Suprapubic skin (tissue), 4 donors: ENCODE measurements around the gene ATAD3B. TPM values are rescaled to one million over a fixed set of nuclear protein-coding genes. Genes with fewer than 3 reads are reported as not detected.
"Not testable (repeated sequence)": the region's sequence is repeated elsewhere in the genome, so short reads cannot be mapped to it uniquely, and the experiment has no call there.

Source experiments
- DNase-seq, 2 donors: peaks; one replicate each; pipeline ENCODE4 v3.0.0-alpha.2; 2019; ENCODE audit warnings: low spot score in 2 of 2
- H3K27ac ChIP-seq: fragments of 200-600 bp; sonication (generic); one replicate; pipeline ENCODE4 v1.5.1; 2019
- H3K27me3 ChIP-seq: fragments of 200-600 bp; sonication (generic); one replicate; pipeline ENCODE4 v1.5.1; 2019
- H3K36me3 ChIP-seq: fragments of 200-600 bp; sonication (generic); one replicate; pipeline ENCODE4 v1.5.1; 2019
- H3K4me1 ChIP-seq: fragments of 200-600 bp; sonication (generic); one replicate; pipeline ENCODE4 v1.5.1; 2019
- H3K4me3 ChIP-seq: fragments of 200-600 bp; sonication (generic); one replicate; pipeline ENCODE4 v1.5.1; 2019; ENCODE audit warnings: mild to moderate bottlenecking
- H3K9me3 ChIP-seq: fragments of 200-600 bp; sonication (generic); one replicate; pipeline ENCODE4 v1.5.1; 2019
- EP300 ChIP-seq: sonication (generic); formaldehyde crosslinking; IDR thresholded peaks from one replicate; pipeline ENCODE4 v1.6.1; 2017; ENCODE audit warnings: antibody characterized with exemption
- POLR2A ChIP-seq, 2 donors: fragments of 450-650 bp; IDR thresholded peaks; one replicate each; pipeline ENCODE4 v1.6.1; 2017; ENCODE audit warnings: antibody characterized with exemption in 2 of 2, mild to moderate bottlenecking in 2 of 2, moderate library complexity in 2 of 2
- POLR2AphosphoS5 ChIP-seq, 3 donors: sonication (generic); formaldehyde crosslinking; IDR thresholded peaks; one replicate each; pipeline ENCODE4 v1.6.1; 2017; ENCODE audit warnings: antibody characterized with exemption in 3 of 3
- WGBS: methylation state at CpG from one replicate; pipeline ENCODE4 v1.1.5; 2018; 5-methylcytosine and 5-hydroxymethylcytosine counted together
- total RNA-seq, 4 donors: library from RNA; depleted of rRNA; stranded (reverse); fragments of >200 nt; gene quantifications; one replicate each; pipeline ENCODE4 v1.1.0, GENCODE V29; 2016
- TF ChIP-seq, protein P1 (sequence below), 2 donors: fragments of 200-600 bp in 1 of 2; fragments of 450-650 bp in 1 of 2; sonication (generic) in 1 of 2; IDR thresholded peaks; one replicate each; pipeline ENCODE4 v1.5.1; 2016 to 2019; ENCODE audit warnings: antibody characterized with exemption in 2 of 2, mild to moderate bottlenecking in 1 of 2, moderate library complexity in 1 of 2

Gene ATAD3B
- total RNA-seq, 4 donors from 2014 or later: 18.5 to 71.9 (median 23.7) TPM

DNA sequence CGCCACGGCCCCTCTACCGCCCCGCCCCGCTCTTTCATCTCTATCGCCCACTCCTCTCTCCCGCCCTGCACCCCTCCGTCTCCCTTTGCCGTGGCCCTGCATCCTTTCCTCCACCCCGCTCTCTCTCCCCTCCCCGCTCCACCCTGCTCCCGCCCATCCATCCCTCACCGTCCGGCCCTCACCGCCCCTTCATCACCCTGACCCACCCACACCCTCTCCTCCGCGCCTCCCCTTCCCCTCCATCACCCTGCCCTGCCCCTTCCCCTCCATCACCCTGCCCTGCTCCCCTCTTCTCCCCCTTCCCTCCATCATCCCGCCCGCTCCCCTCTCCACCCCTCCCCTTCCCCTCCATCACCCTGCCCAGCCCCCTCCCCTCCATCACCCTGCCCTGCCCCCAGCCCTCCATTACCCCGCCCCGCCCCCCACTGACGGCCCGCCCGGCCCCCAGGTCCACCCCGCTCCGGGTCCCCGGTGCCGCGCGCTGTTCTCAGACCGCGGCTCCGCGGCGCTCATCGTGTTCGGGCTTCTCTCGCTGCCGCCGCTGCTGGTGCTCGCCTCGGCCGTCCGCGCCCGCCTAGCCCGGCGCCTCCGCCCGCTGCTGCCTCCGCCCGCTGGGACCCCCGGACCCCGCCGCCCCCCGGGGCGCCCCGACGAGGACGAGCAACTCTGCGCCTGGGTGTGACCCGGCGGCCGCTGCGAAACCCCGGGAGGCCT lies 44.3 kb upstream of the ATAD3B start:
- H3K27ac ChIP-seq: no peak overlapping the region
- peaks cover 14% of the 10 kb centered on the region for H3K27me3 ChIP-seq
- H3K36me3 ChIP-seq: no peaks in the 10 kb centered on the region
- no peaks in the 10 kb centered on the region for H3K9me3 ChIP-seq
- DNase-seq: no peak
- H3K4me3 ChIP-seq: peak overlapping the region; percentile 59
- no peak for TF ChIP-seq POLR2AphosphoS5 (IDR thresholded peaks at IDR 0.05)
- no peak for TF ChIP-seq POLR2A (IDR thresholded peaks at IDR 0.05)
- no peak for TF ChIP-seq EP300
- TF ChIP-seq, protein P1, sequence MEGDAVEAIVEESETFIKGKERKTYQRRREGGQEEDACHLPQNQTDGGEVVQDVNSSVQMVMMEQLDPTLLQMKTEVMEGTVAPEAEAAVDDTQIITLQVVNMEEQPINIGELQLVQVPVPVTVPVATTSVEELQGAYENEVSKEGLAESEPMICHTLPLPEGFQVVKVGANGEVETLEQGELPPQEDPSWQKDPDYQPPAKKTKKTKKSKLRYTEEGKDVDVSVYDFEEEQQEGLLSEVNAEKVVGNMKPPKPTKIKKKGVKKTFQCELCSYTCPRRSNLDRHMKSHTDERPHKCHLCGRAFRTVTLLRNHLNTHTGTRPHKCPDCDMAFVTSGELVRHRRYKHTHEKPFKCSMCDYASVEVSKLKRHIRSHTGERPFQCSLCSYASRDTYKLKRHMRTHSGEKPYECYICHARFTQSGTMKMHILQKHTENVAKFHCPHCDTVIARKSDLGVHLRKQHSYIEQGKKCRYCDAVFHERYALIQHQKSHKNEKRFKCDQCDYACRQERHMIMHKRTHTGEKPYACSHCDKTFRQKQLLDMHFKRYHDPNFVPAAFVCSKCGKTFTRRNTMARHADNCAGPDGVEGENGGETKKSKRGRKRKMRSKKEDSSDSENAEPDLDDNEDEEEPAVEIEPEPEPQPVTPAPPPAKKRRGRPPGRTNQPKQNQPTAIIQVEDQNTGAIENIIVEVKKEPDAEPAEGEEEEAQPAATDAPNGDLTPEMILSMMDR (IDR thresholded peaks at IDR 0.05): no peak
- WGBS: 43% methylated on average over 19 of the region's 66 CpGs
- H3K4me1 ChIP-seq: peaks cover 44% of the 10 kb centered on the region

DNA sequence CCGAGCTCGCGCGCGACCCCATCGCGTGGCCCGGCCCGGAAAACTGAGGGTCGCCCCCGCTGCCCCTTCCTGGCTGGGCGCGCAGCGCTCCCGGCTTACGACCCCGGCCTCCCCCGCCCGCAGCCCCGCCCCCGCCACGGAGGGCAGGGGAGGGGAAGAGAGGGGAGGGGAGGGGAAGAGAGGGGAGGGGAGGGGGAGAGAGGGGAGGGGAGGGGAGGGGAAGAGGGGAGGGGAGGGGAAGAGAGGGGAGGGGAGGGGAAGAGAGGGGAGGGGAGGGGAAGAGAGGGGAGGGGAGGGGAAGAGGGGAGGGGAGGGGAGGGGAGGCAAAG lies 43.8 kb upstream of the ATAD3B start:
- Histone ChIP-seq H3K4me1 (peaks cover 45% of the 10 kb centered on the region), H3K27ac (no peak overlapping the region), H3K4me3 (peak overlapping the region; percentile 59), H3K36me3 (no peaks in the 10 kb centered on the region), H3K27me3 (peaks cover 14% of the 10 kb centered on the region), H3K9me3 (no peaks in the 10 kb centered on the region)
- no CpG with 5 or more reads among the region's 22 CpGs for WGBS
- TF ChIP-seq POLR2A (IDR thresholded peaks at IDR 0.05) (no peak), EP300 (no peak), POLR2AphosphoS5 (IDR thresholded peaks at IDR 0.05) (no peak)
- TF ChIP-seq, protein P1 (IDR thresholded peaks at IDR 0.05): no peak
- DNase-seq: no peak

DNA sequence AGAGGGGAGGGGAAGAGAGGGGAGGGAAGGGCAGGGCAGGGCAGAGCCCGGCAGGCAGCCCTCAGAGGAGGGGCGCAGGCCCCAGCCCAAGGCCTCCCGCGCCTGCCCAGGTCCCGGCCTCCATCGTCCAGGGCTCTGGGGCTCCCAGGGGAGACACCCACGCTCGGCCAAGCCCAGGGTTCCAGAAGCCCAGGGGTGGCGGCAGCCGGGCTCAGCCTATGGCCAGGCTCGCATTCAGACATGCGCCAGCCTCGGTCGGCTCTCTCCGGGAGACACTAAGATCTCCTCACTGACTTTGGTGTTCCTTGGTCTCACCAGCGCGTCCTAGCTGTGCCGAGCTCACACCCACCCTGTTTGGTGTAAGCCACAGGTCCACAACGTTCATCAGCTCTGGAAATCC lies 43.4 kb upstream of the ATAD3B start:
- H3K27me3 ChIP-seq: peaks cover 14% of the 10 kb centered on the region
- no peaks in the 10 kb centered on the region for H3K36me3 ChIP-seq
- H3K4me3 ChIP-seq: no peak overlapping the region
- no peak overlapping the region for H3K27ac ChIP-seq
- 79% methylated on average over 14 of the region's 19 CpGs for WGBS
- H3K4me1 ChIP-seq: peaks cover 49% of the 10 kb centered on the region
- TF ChIP-seq, protein P1 (IDR thresholded peaks at IDR 0.05): no peak
- TF ChIP-seq POLR2A (IDR thresholded peaks at IDR 0.05) (no peak), EP300 (no peak), POLR2AphosphoS5 (IDR thresholded peaks at IDR 0.05) (no peak)
- no peak for DNase-seq
- no peaks in the 10 kb centered on the region for H3K9me3 ChIP-seq

DNA sequence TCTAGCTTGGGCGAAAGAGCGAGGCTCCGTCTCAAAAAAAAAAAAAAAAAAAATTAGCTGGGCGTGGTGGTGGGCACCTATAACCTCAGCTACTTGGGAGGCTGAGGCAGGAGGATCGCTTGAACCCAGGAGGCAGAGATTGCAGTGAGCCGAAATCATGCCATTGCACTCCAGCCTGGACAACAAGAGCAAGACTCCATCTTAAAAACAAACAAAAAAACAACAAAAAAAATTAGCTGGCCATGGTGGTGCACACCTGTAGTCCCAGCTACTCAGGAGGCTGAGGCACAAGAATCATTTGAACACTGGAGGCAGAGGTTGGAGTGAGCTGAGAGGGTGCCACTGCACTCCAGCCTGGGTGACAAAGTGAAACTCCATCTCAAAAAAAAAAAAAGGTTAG lies 42.6 kb upstream of the ATAD3B start:
- H3K4me1 ChIP-seq: peaks cover 57% of the 10 kb centered on the region
- H3K9me3 ChIP-seq, H3K4me3 ChIP-seq: not testable (repeated sequence)

DNA sequence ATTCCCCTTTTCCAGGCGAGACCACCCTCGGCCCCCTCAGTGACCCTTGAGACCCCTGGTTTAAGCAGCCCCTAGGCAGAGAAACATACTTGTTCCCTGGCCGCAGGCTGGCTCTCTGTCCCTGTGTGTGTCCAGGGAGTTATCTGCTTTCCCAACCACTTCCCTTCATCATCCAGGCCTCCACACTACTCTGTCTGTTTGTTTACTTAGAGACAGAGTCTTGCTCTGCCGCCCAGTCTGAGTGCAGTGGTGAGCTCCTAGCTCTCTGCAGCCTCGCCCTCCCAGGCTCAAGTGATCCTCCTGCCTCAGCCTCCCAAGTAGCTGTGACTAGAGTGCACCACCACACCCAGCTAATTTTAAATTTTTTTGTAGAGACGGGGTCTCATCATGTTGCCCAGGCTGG lies 41.9 kb upstream of the ATAD3B start:
- Histone ChIP-seq H3K9me3 (no peaks in the 10 kb centered on the region), H3K27me3 (peaks cover 14% of the 10 kb centered on the region), H3K36me3 (no peaks in the 10 kb centered on the region), H3K4me3 (no peak overlapping the region), H3K4me1 (peaks cover 64% of the 10 kb centered on the region), H3K27ac (peak overlapping the region; percentile 92)
- 75% methylated on average over 6 of the region's 6 CpGs for WGBS
- DNase-seq: no peak
- no peak for TF ChIP-seq EP300
- no peak for TF ChIP-seq POLR2A (IDR thresholded peaks at IDR 0.05)
- TF ChIP-seq, protein P1 (IDR thresholded peaks at IDR 0.05): no peak
- no peak for TF ChIP-seq POLR2AphosphoS5 (IDR thresholded peaks at IDR 0.05)

More for the DNA sequence above, 42.6 kb upstream of the ATAD3B start:
- not testable (repeated sequence) for DNase-seq, H3K27ac ChIP-seq, H3K36me3 ChIP-seq
- WGBS: 93% methylated on average over 6 of the region's 6 CpGs
- peaks cover 14% of the 10 kb centered on the region for H3K27me3 ChIP-seq
